ENCODE measurements around the gene ZNF618.

Gene ZNF618

GRCh38 chr9:114098936-114099668 is 223.0 kb downstream of the ZNF618 start, which contains the start of gene KIF12:
Gene KIF12, minus strand, starts transcription at chr9:114099292. Its CDS starts 16 bp downstream, at chr9:114099276.
- DNase-seq (ENCODE audit: low read depth): no peak

DNA sequence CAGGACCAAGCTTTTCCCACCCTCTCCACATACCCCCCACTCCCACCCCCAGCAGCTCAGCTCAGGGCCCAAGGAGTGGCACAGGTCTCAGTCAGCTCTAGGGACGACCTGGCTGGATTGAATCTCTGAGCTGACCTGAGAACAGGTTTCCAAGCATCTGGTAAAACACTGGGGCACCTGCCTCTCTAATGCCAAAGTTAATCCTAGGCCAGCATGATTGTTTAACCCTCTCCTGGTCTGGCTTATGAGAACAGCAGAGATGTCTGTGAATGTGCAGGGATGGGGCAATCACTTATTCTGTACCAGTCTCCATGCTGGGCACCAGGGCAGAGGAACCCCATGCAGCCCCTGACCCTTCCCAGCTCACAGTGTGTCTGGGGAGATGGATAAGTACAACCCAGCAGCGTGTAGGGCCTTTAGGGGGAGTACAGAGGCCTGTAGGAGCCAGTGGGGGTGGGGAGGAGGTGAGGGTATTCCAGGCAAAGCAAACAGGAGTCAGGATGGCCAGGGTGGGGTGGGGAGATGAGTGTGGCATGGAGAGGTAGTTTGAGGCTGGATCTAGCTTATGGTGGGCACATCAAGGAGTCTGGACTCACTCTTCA is 223.7 kb downstream of the ZNF618 start:
- DNase-seq (ENCODE audit: low read depth): no peak

GRCh38 chr9:114100536-114100935 is 224.4 kb downstream of the ZNF618 start:
- no peak for DNase-seq (ENCODE audit: low read depth)

- DNase-seq (ENCODE audit: low read depth): no peak
Measured at GRCh38 chr9:114102484-114102883, 226.4 kb downstream of the ZNF618 start.

GRCh38 chr9:114105236-114105635 is 229.1 kb downstream of the ZNF618 start:
- DNase-seq (ENCODE audit: low read depth): no peak
